K562 (cell line): Measurements from ENCODE around the gene CPA3. TPM values are rescaled to one million over a fixed set of nuclear protein-coding genes. Genes with fewer than 3 reads are reported as not detected.

Experiments
- ATAC-seq: fragments of 200-7000 bp; cut with Tn5 transposase; 3 replicates; pipeline ENCODE4 v1.9.1; 2020; ENCODE audit warnings: moderate library complexity
- BruUV-seq: library from RNA; stranded (reverse); fragments of 400-500 nt; replicated peaks from 2 replicates; lab custom pipeline; 2021; lab: Mats Ljungman, UMichigan
- CTCF ChIA-PET: fragments of 300-600 bp; formaldehyde crosslinking; extraction: SDS; loops from one replicate; lab custom pipeline; 2021; ENCODE audit warnings: low intra/inter-chr PET ratio; lab: Yijun Ruan, JAX
- POLR2A ChIA-PET: fragments of 300-600, 350-650 bp; sonication (Branson Sonifier 250); formaldehyde crosslinking; extraction: SDS; loops from one replicate; lab custom pipeline; 2021; ENCODE audit warnings: antibody characterized with exemption, inconsistent platforms; lab: Yijun Ruan, JAX
- DNase-seq, 4 experiments: peaks; one replicate each; pipeline versions ENCODE4 v3.0.0 to v3.0.0-alpha.2; 2011 to 2018; ENCODE audit warnings: low spot score in 3 of 4, mixed read lengths in 3 of 4; ENCODE audit errors: extremely low read depth in 1 of 4
- FAIRE-seq: peaks from 2 replicates; lab custom pipeline; 2011; peaks lifted over from hg19 to GRCh38; lab: Jason Lieb, UNC
- H2AFZ ChIP-seq: 2 replicates; pipeline ENCODE4 v1.6.0; 2011; ENCODE audit warnings: low read depth, low read length, control low read depth, inconsistent platforms
- H3K27ac ChIP-seq: fragments of 200-600 bp; 3 replicates; pipeline ENCODE4 v1.8.0; 2011; ENCODE audit warnings: low read depth, mild to moderate bottlenecking, control low read depth, inconsistent platforms, low read length, moderate library complexity, mixed read lengths; ENCODE audit errors: extremely low read depth
- H3K27me3 ChIP-seq, 2 experiments: fragments of 300-600 bp in 1 of 2; 2 replicates in 1 of 2; 3 replicates in 1 of 2; pipeline versions ENCODE4 v1.6.0 to v1.8.0; 2011; ENCODE audit warnings: inconsistent platforms in 2 of 2, low read length in 2 of 2, mild to moderate bottlenecking in 1 of 2, mixed read lengths in 1 of 2, moderate library complexity in 1 of 2; ENCODE audit not compliant: control insufficient read depth in 2 of 2, insufficient read depth in 2 of 2
- H3K36me3 ChIP-seq: fragments of 300-600 bp; 3 replicates; pipeline ENCODE4 v1.8.0; 2011; ENCODE audit warnings: mild to moderate bottlenecking, low read length, inconsistent platforms; ENCODE audit not compliant: control insufficient read depth, insufficient read depth
- H3K4me1 ChIP-seq, 2 experiments: fragments of 200-600 bp in 1 of 2; replicated peaks in 1 of 2; 2 replicates in 1 of 2; 3 replicates in 1 of 2; pipeline versions ENCODE4 v1.5.1 to v1.8.0; 2011; ENCODE audit warnings: inconsistent platforms in 2 of 2, low read length in 2 of 2, mild to moderate bottlenecking in 1 of 2, mixed read lengths in 1 of 2, moderate library complexity in 1 of 2; ENCODE audit not compliant: control insufficient read depth in 2 of 2, insufficient read depth in 2 of 2
- H3K4me2 ChIP-seq: 2 replicates; pipeline ENCODE4 v1.6.1; 2011; ENCODE audit warnings: low read length, control low read depth, inconsistent platforms, mixed read lengths; ENCODE audit not compliant: insufficient read depth
- H3K4me3 ChIP-seq: fragments of 200-600 bp; sonication (generic), shearing (Covaris generic); 2 replicates; pipeline ENCODE4 v1.5.1; 2016; ENCODE audit warnings: control low read depth, inconsistent platforms
- H3K79me2 ChIP-seq: fragments of 200-600 bp; 3 replicates; pipeline ENCODE4 v1.8.0; 2011; ENCODE audit warnings: low read length, inconsistent platforms; ENCODE audit not compliant: control insufficient read depth, insufficient read depth
- H3K9ac ChIP-seq, 2 experiments: 2 replicates each; pipeline versions ENCODE4 v1.6.0 to v1.6.1; 2011; ENCODE audit warnings: low read depth in 2 of 2, low read length in 2 of 2, control low read depth in 1 of 2, inconsistent platforms in 1 of 2, mild to moderate bottlenecking in 1 of 2, mixed read lengths in 1 of 2; ENCODE audit not compliant: insufficient read depth in 1 of 2
- H3K9me1 ChIP-seq: one replicate; pipeline ENCODE4 v1.6.0; 2011; ENCODE audit warnings: inconsistent platforms, mild to moderate bottlenecking, low read length, moderate library complexity; ENCODE audit not compliant: control insufficient read depth, insufficient read depth
- H3K9me3 ChIP-seq: replicated peaks from 2 replicates; pipeline ENCODE4 v1.5.1; 2011; ENCODE audit warnings: low read depth, low read length, inconsistent platforms; ENCODE audit not compliant: control insufficient read depth, insufficient read depth
- H4K20me1 ChIP-seq: replicated peaks from 2 replicates; pipeline ENCODE4 v1.6.1; 2011; ENCODE audit warnings: low read length, inconsistent platforms, mixed read lengths; ENCODE audit not compliant: control insufficient read depth, insufficient read depth
- CEBPB ChIP-seq: fragments of 450-650 bp; IDR thresholded peaks from 2 replicates; pipeline ENCODE4 v1.6.1; 2016; ENCODE audit warnings: missing genetic modification characterization, missing compliant biosample characterization
- KAT7 ChIP-seq: sonication (generic); formaldehyde crosslinking; IDR thresholded peaks from 2 replicates; pipeline ENCODE4 v1.8.0; 2022; ENCODE audit warnings: missing genetic modification reagents, mild to moderate bottlenecking, borderline replicate concordance
- NCOA4 ChIP-seq: fragments of 450-650 bp; IDR thresholded peaks from 2 replicates; pipeline ENCODE4 v1.6.1; 2018; ENCODE audit warnings: mild to moderate bottlenecking; ENCODE audit not compliant: partially characterized antibody
- NFRKB ChIP-seq: fragments of 450-650 bp; IDR thresholded peaks from 2 replicates; pipeline ENCODE4 v1.6.1; 2016; ENCODE audit warnings: low read depth
- NFXL1 ChIP-seq: fragments of 450-650 bp; formaldehyde crosslinking; IDR thresholded peaks from 2 replicates; pipeline ENCODE4 v1.4.0; 2021; ENCODE audit warnings: mild to moderate bottlenecking
- ZNF780A ChIP-seq: fragments of 250-450 bp; sonication (Bioruptor Pico); IDR thresholded peaks from 2 replicates; pipeline ENCODE4 v1.5.0; 2021; ENCODE audit warnings: mild to moderate bottlenecking
- WGBS: fragments of 100-300 bp; shearing (Covaris generic); methylation state at CpG from one replicate; pipeline ENCODE4 v1.1.6; 2016; ENCODE audit warnings: low coverage, mixed read lengths; ENCODE audit not compliant: insufficient coverage; ENCODE audit errors: missing lambda C conversion rate; 5-methylcytosine and 5-hydroxymethylcytosine counted together
- in situ Hi-C: fragments of 300-500 bp; cut with MboI; formaldehyde crosslinking; loops from 4 replicates; pipeline ENCODE4 v1.15.0; 2018; ENCODE audit warnings: inconsistent platforms, mixed read lengths
- intact Hi-C: fragments of 100-400 bp; cut with micrococcal nuclease; formaldehyde crosslinking; loops from 2 replicates; pipeline ENCODE4 v1.14.2; 2022
- polyA plus RNA-seq, 8 experiments: library from polyadenylated mRNA; depleted of rRNA in 4 of 8; stranded (reverse) in 5 of 8; unstranded in 3 of 8; fragments of >200 nt; fragmentation: Nextera tagmentation in 2 of 8; fragmentation: Illumina TruSeq in 1 of 8; extraction: Ambion mirVana in 2 of 8; extraction: Trizol in 1 of 8; gene quantifications; 2 replicates each; pipeline versions ENCODE4 v1.2.1 to v1.2.3, GENCODE V29; 2011 to 2014; ENCODE audit warnings: inconsistent platforms in 1 of 8, missing spikeins in 1 of 8
- total RNA-seq, 7 experiments: library from RNA; depleted of rRNA in 6 of 7; stranded (reverse); fragments of >200 nt in 6 of 7; fragmentation: Illumina TruSeq in 2 of 7; extraction: Trizol in 2 of 7; gene quantifications; 2 replicates each; pipeline versions ENCODE4 v1.2.1 to v1.2.3, GENCODE V29; 2011 to 2021; ENCODE audit warnings: low replicate concordance in 1 of 7

Gene CPA3
- total and polyA plus RNA-seq, 9 of the 15 experiments (the other 6 are each of a cell fraction or from before 2014, with no cell fraction given) = not detected

DNA sequence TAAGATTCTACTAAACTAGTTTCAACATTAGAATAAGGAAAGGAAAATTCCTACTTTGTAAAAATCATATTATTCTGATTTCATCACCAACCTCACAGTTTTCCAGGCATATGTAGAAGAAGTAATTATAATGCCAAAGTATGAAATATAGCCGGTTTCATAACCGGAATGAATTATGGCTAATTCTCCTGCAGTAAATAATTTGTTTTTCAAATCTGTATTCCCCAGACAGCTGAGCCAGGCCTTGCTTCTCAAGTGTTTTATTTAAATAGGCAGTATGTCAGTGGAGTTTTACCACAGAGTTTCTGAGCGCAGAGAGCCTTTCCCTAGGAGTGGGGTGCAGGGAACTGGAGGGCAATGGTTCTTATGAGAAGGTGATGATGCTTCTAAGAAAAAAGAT lies 8.7 kb upstream of the CPA3 start:
- no peak for FAIRE-seq
- Histone ChIP-seq H2AFZ (no peak overlapping the region), H3K9me1 (no peaks in the 10 kb centered on the region), H3K79me2 (no peaks in the 10 kb centered on the region), H3K27ac (no peak overlapping the region), H3K4me2 (no peak overlapping the region), H4K20me1 (no peaks in the 10 kb centered on the region), H3K9ac (no peak overlapping the region), H3K36me3 (no peaks in the 10 kb centered on the region), H3K4me3 (no peak overlapping the region), H3K27me3 (no peaks in the 10 kb centered on the region), H3K9me3 (no peaks in the 10 kb centered on the region), H3K4me1 (no peaks in the 10 kb centered on the region)
- ChIA-PET POLR2A (no interaction called here), CTCF (no interaction called here)
- DNase-seq = no peak
- BruUV-seq = no TSS peak
- 2% methylated on average over 3 of the region's 3 CpGs for WGBS
- no peak for ATAC-seq
- intact Hi-C loops = no loop called here
- in situ Hi-C loops = no loop called here
- 0 out of 2 replicates have a peak, but pooled peaks have one; percentile 4 for TF ChIP-seq CEBPB
- no peak for TF ChIP-seq KAT7 (CRISPR knock-in tag)

DNA sequence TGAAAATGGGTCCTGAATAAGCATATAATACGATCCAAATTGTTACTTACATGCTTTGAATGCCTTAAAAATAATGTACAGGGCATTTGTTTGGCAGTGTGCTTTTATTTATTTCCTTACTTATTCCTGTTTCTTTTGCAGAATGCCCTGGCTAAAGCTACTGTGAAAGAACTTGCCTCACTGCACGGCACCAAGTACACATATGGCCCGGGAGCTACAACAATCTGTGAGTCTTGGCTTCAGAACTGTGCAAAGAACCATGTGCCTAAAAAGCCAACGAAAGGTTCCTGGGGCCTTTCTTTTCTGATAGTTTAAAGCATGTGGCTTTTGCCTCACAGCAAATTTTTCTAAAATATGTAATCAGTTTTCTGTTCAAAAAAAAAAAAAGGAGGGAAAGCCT lies 7.8 kb upstream of the CPA3 start:
- H3K9me1 ChIP-seq = no peaks in the 10 kb centered on the region
- no peaks in the 10 kb centered on the region for H3K9me3 ChIP-seq
- FAIRE-seq = no peak
- no peaks in the 10 kb centered on the region for H3K27me3 ChIP-seq
- TF ChIP-seq NCOA4 = no peak
- TF ChIP-seq ZNF780A = no peak
- no peak for TF ChIP-seq NFRKB
- no peak for TF ChIP-seq NFXL1
- TF ChIP-seq, all 486 proteins: peak for 0
- Histone ChIP-seq H3K79me2 (no peaks in the 10 kb centered on the region), H3K4me2 (no peak overlapping the region), H3K9ac (no peak overlapping the region), H3K4me3 (no peak overlapping the region), H3K36me3 (no peaks in the 10 kb centered on the region), H3K4me1 (no peaks in the 10 kb centered on the region), H3K27ac (no peak overlapping the region), H2AFZ (no peak overlapping the region), H4K20me1 (no peaks in the 10 kb centered on the region)
- in situ Hi-C loops = no loop called here
- DNase-seq (no peak), ATAC-seq (no peak)
- no TSS peak for BruUV-seq
- intact Hi-C loops = no loop called here
- ChIA-PET CTCF (no interaction called here), POLR2A (no interaction called here)
- 0% methylated on average over 4 of the region's 4 CpGs for WGBS
